Uterus (tissue), 4 donors: Measurements from ENCODE around the gene RARA. TPM values are rescaled to one million over a fixed set of nuclear protein-coding genes. Genes with fewer than 3 reads are reported as not detected.

Source experiments
- DNase-seq, 2 donors: peaks; one replicate each; pipeline ENCODE4 v3.0.0-alpha.2; 2019 to 2020
- H3K27ac ChIP-seq, 2 donors: fragments of 200-600 bp; sonication (generic); 1 replicate in 1 of 2; 2 replicates in 1 of 2; pipeline ENCODE4 v1.5.1; 2016 to 2018
- H3K27me3 ChIP-seq, 2 donors: fragments of 200-600 bp; sonication (generic); one replicate each; pipeline ENCODE4 v1.5.1; 2018 to 2019; ENCODE audit warnings: control low read depth in 1 of 2
- H3K36me3 ChIP-seq, 2 donors: fragments of 200-600 bp; sonication (generic); one replicate each; pipeline ENCODE4 v1.5.1; 2019; ENCODE audit warnings: control low read depth in 1 of 2
- H3K4me1 ChIP-seq, 2 donors: fragments of 200-600 bp; sonication (generic); one replicate each; pipeline ENCODE4 v1.5.1; 2018 to 2019; ENCODE audit warnings: control low read depth in 1 of 2
- H3K4me3 ChIP-seq, 2 donors: fragments of 200-600 bp; sonication (generic); 1 replicate in 1 of 2; 2 replicates in 1 of 2; pipeline ENCODE4 v1.5.1; 2018 to 2019; ENCODE audit warnings: mild to moderate bottlenecking in 1 of 2
- H3K9me3 ChIP-seq, 2 donors: fragments of 200-600 bp; sonication (generic); one replicate each; pipeline ENCODE4 v1.5.1; 2019; ENCODE audit warnings: control low read depth in 1 of 2
- CTCF ChIP-seq, 4 experiments: fragments of 200-600 bp in 2 of 4; fragments of 450-650 bp in 2 of 4; sonication (generic) in 2 of 4; IDR thresholded peaks; one replicate each; pipeline ENCODE4 v1.5.1; 2016 to 2019; ENCODE audit warnings: antibody characterized with exemption in 4 of 4, mild to moderate bottlenecking in 2 of 4, moderate library complexity in 1 of 4
- POLR2A ChIP-seq, 2 donors: fragments of 450-650 bp; IDR thresholded peaks; one replicate each; pipeline ENCODE4 v1.6.1; 2016; ENCODE audit warnings: antibody characterized with exemption in 2 of 2, mild to moderate bottlenecking in 1 of 2, moderate library complexity in 1 of 2
- intact Hi-C: fragments of 100-400 bp; cut with DNase I; formaldehyde crosslinking; loops from one replicate; pipeline ENCODE4 v1.15.1; 2023; ENCODE audit warnings: low total_unique reads
- total RNA-seq, 4 donors: library from RNA; depleted of rRNA in 3 of 4; stranded (reverse); fragments of >200 nt in 3 of 4; gene quantifications; one replicate each; pipeline versions ENCODE4 v1.1.0 to v1.2.4, GENCODE V29; 2014 to 2023
- donor health status: DM: yes; HTN: yes; CAD: no.

Gene RARA
- total RNA-seq, 4 donors from 2014 or later, result 18.9 to 80.5 (median 46.3) TPM

DNA sequence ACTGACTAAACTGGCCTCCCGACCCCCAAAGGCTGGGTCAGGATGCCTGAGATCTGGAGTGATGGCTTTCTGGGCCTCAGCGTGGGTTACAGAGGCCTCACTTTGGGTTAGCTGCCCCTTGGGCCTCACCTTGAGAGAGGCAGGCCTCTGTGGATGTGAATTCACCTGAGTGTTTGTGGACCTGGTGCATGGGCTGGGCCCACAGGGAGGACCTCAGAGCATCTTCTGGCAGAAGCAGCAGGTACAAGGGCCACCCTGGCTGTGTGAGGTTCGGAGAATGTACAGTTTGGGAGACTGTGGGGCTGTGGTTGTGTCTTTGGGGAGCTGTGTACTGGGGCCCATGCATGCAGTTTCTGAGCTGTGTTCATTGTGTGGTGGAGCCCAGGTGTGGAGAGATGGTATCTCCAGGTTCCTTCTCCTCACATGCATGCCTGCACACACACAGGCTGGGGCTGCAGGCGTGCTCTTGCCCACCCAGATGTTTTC is 18.3 kb downstream of the RARA start:
- Histone ChIP-seq H3K4me1 (peaks cover 29 to 65% of the 10 kb centered on the region in 2 donors), H3K27ac (peak overlapping the region; percentile 83 to 95), H3K27me3 (no peaks in the 10 kb centered on the region), H3K4me3 (no peak overlapping the region), H3K36me3 (no peaks in the 10 kb centered on the region), H3K9me3 (no peaks in the 10 kb centered on the region)
- intact Hi-C loops, result no loop called here
- no peak for DNase-seq
- no peak for TF ChIP-seq CTCF (IDR thresholded peaks at IDR 0.05)
- no peak for TF ChIP-seq POLR2A (IDR thresholded peaks at IDR 0.05)

DNA sequence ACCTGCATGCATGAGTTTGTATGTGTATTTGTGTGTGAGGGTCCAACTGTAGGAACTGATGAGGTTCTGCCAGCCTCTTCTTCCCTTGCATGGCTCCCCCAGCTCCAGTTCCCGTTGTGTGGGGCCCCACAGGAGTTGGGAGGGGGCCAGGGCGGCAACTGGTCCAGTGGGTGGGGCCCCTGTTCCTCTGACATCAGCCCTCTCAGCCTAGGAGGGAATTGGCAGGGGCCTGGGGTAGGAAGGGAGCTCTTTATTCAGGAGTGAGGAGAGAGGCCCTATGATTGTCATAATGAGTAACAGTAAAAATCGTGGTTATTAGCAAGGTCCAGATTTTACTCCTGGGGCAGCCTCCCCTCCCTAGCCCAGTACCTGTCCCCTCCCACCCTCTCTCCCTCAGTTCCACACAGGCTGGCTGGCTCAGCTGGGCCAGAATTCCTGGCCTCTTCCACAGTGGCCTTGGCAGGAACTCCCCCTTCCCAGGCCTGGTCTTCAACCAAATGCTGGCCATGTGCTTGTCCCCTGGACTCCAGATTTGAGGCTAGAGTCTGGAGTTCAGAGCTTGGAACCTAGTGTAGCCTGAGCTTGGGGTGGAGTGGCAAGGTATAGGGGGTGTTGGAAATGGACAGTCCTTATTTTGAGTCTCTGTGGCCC is 18.9 kb downstream of the RARA start:
- peak in 1 of 2 donors; percentile 54 for DNase-seq
- H3K27ac ChIP-seq, result peak overlapping the region; percentile 83 to 95
- H3K27me3 ChIP-seq, result no peaks in the 10 kb centered on the region
- intact Hi-C loops, result no loop called here
- no peaks in the 10 kb centered on the region for H3K36me3 ChIP-seq
- no peak overlapping the region for H3K4me3 ChIP-seq
- TF ChIP-seq POLR2A (IDR thresholded peaks at IDR 0.05), result no peak
- no peak for TF ChIP-seq CTCF (IDR thresholded peaks at IDR 0.05)
- no peaks in the 10 kb centered on the region for H3K9me3 ChIP-seq
- H3K4me1 ChIP-seq, result peaks cover 32 to 65% of the 10 kb centered on the region in 2 donors

DNA sequence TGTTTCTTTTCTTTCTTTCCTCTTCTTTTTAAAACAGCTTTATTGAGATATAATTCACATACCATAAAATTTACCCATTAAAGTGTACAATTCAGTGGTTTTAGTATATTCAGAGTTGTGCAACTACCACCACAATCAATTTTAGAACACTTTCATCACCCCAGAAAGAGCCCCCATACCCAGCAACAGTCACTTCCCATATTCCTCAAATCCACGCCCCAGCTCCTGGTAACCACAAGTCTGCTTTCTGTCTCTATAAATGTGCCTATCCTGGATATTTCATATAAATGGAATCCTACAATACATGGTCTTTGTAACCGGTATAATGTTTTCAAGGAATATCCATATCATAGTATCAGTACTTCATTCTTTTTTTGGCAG is 19.4 kb downstream of the RARA start:
- TF ChIP-seq CTCF (IDR thresholded peaks at IDR 0.05), result no peak
- TF ChIP-seq POLR2A (IDR thresholded peaks at IDR 0.05), result no peak
- Histone ChIP-seq H3K4me3 (no peak overlapping the region), H3K9me3 (no peaks in the 10 kb centered on the region), H3K27ac (peak overlapping the region; percentile 83 to 95), H3K27me3 (no peaks in the 10 kb centered on the region), H3K4me1 (peaks cover 32 to 64% of the 10 kb centered on the region in 2 donors), H3K36me3 (no peaks in the 10 kb centered on the region)
- DNase-seq, result no peak
- intact Hi-C loops, result no loop called here

DNA sequence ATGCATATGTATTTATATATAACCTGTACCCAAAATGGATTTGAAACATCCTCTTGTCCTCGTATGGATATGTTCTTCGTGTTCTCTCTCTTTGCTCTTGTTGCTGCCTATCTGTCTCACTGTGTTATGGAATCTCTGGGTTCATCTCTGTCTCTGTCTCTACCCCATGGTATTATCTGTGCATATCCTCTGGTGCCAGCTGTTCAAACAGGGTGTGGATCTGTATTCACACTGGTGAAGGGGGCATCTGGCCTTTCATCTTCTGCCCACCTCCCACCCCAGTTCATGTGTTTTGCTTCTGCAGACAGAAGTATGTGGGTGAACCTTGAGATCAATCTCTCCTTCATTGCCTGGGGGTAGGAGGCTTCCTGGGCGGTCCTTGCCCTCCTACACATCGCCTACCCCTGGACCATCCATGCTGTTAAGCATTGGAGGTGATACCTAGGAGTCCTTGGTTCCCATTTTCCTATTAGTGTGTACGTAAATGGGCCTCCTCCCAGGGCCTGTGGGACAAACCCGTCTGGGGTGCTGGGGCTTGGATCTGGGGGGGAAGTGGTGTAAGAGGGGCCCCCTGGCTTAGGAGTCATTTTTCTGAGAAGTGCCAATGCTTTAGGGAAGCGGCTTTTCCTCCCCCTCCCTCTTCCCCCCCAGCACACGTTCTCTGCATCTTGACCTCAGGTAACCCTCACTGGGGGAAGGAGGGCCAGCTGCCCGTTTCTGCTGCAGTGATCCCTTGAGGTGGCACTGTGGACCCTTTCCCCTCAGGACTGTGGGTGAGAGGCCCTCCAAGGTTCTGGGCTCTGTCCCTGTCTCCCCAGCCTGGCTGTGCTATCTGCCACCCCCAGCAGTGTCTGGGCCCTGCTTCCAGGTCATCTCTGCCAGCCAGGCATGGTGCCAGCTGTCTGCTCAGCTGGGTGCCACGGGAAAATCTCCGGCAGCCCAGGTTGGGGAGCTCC is 21.1 kb downstream of the RARA start:
- Histone ChIP-seq H3K4me1 (peaks cover 39 to 68% of the 10 kb centered on the region in 2 donors), H3K4me3 (no peak overlapping the region), H3K36me3 (no peaks in the 10 kb centered on the region), H3K27ac (peak overlapping the region; percentile 74 to 83), H3K27me3 (no peaks in the 10 kb centered on the region), H3K9me3 (no peaks in the 10 kb centered on the region)
- intact Hi-C loops, result no loop called here
- DNase-seq, result peak in 1 of 2 donors; percentile 43
- TF ChIP-seq POLR2A (IDR thresholded peaks at IDR 0.05) (no peak), CTCF (IDR thresholded peaks at IDR 0.05) (no peak)
